Sciatic nerve (tissue), 2 donors: ENCODE data around the gene IL4I1. TPM values are rescaled to one million over a fixed set of nuclear protein-coding genes. Genes with fewer than 3 reads are reported as not detected.

ENCODE experiments used
- ATAC-seq: fragments of 200-7000 bp; cut with Tn5 transposase; one replicate; pipeline ENCODE4 v1.9.1; 2020; ENCODE audit warnings: mild to moderate bottlenecking, moderate library complexity
- DNase-seq: peaks from one replicate; pipeline ENCODE4 v3.0.0-alpha.2; 2020; ENCODE audit warnings: low spot score
- intact Hi-C: fragments of 100-400 bp; cut with DNase I; formaldehyde crosslinking; loops from one replicate; pipeline ENCODE4 v1.14.2; 2022
- total RNA-seq: library from RNA; stranded (reverse); fragmentation: NEBNext Ultra II Directional; extraction: Animal tissue kit (Norgen Biotek cat#: 25700); gene quantifications from one replicate; pipeline ENCODE4 v1.2.1, GENCODE V29; 2021
- donor health status: DM: no; HTN: no; CAD: no.
- donor health status: DM: no; HTN: no; CAD: no.

IL4I1 gene
- total RNA-seq, 1 donor from 2014 or later: 4.6 TPM

DNA sequence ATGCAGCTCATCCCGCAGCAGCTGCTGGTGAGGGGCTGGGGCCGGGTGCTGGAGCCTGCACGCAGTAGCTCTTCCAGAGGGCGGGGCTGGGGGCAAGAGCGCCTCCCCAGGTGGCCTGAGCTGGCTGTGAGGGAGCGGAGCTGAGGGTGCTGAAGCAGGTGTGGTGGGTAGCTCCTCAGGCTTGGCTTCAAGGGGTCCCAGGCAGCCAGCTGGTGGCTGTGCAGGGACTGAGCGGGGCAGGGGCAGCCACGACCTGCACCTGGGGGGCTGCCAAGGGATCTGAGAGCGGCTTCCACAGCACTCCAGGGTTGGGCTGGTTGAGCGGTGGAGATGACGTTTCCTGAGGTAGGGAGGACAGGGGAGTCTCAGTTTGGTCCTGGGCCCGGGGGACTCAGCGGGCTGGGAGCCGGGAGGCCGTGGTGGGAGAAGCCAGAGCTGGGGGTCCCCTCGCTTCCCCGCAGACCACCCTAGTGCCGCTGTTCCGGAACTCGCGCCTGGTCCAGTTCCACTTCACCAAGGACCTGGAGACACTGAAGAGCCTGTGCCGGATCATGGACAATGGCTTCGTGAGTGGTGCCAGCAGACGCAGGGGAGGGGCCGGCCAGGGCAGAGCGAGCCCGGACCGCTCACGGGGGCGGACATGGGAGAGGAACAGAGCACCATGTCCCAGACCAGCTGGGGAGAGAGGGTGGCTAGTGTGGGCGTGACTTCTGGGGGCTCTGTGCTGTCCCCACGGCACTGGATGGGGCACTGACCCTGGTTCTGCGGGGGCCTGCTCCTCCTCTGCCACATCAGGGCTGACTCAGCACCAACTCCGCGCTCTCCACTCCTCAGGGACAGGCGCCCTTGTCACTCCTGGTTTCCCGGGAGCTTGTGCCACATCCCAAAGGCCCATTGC is 38.4 kb downstream of the IL4I1 start:
- DNase-seq: peak; percentile 69
- intact Hi-C loops: loop anchor here (5.0 kb wide), 1 partner anchor 1584 kb away; no protein-coding TSS in a partner anchor

GRCh38 chr19:49857838-49858087 is 38.9 kb downstream of the IL4I1 start:
- DNase-seq (no peak), ATAC-seq (no peak)

More for the DNA sequence above, 38.4 kb downstream of the IL4I1 start:
- peak; percentile 5 for ATAC-seq

GRCh38 chr19:49857061-49857837 is 39.4 kb downstream of the IL4I1 start:
- DNase-seq: no peak
- no peak for ATAC-seq
- intact Hi-C loops: loop anchor here (5.0 kb wide), 1 partner anchor 1585 kb away; no protein-coding TSS in a partner anchor

More at GRCh38 chr19:49857838-49858087, 38.9 kb downstream of the IL4I1 start:
- intact Hi-C loops: loop anchor here (5.0 kb wide), 1 partner anchor 1585 kb away; no protein-coding TSS in a partner anchor

DNA sequence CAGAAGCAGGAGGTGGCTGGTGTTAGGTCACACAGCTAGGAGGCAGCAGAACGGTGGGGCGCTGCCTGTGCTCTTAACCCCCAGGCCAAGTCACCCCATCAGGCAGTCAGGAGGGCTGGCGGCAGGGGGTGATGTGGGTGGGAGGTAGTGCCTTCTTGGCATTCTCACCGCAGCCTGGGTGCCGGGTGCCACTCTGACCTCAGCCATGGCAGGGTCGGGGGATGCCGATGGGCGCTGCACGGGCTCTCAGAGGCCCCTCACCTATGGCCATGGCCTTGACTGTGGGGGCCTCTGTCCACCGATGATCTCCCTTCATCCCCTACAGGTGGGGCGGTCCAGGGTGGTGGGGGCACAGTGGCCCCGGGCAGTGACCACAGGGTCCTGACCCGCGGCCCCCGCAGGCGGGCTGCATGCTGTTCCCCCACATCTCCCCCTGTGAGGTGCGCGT is 40.1 kb downstream of the IL4I1 start:
- intact Hi-C loops: loop anchor here (5.0 kb wide), 1 partner anchor 1586 kb away; no protein-coding TSS in a partner anchor
- ATAC-seq (no peak), DNase-seq (peak; percentile 45)

- intact Hi-C loops: loop anchor here (5.0 kb wide), 1 partner anchor 1586 kb away; no protein-coding TSS in a partner anchor
- DNase-seq (peak; percentile 60), ATAC-seq (no peak)
These were observed 40.8 kb downstream of the IL4I1 start for GRCh38 chr19:49855676-49856573.

GRCh38 chr19:49855277-49855675 is 41.4 kb downstream of the IL4I1 start:
- ATAC-seq (no peak), DNase-seq (peak; percentile 55)
- intact Hi-C loops: loop anchor here (5.0 kb wide), 1 partner anchor 1587 kb away; no protein-coding TSS in a partner anchor

DNA sequence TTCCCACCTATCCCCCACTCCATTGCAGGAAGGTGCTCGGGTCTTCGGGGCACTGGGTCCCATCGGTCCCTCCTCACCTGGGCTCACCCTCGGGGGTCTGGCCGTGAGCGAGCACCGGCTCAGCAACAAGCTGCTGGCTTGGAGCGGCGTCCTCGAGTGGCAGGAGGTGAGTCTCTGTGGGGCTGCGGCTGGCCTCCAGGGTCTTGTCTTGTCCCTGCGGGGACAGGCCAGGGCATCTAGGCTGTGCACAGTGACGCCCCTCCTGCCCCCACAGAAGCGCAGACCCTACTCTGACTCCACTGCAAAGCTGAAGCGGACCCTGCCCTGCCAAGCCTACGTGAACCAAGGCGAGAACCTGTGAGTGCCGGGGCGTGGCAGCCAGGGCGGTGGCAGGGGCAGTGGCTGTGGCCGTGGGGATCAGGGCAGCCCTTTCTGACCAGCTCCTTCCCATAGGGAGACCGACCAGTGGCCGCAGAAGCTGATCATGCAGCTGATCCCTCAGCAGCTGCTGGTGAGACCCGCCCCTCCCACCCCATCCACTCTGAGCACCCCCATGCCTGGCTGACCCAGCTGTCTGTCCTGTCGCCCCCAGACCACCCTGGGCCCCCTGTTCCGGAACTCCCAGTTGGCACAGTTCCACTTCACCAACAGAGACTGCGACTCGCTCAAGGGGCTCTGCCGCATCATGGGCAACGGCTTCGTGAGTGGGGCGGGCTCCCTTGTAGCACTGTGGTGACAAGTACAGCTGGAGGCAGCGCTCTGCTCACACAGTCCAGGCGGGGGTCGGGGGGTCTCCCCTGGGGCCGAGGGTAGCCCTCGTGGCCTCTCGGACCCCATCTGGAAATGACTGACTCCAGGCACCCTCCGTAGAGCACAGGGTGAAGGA is 42.1 kb downstream of the IL4I1 start:
- intact Hi-C loops: loop anchor here (5.0 kb wide), 1 partner anchor 1588 kb away; no protein-coding TSS in a partner anchor
- DNase-seq (peak; percentile 64), ATAC-seq (no peak)

DNA sequence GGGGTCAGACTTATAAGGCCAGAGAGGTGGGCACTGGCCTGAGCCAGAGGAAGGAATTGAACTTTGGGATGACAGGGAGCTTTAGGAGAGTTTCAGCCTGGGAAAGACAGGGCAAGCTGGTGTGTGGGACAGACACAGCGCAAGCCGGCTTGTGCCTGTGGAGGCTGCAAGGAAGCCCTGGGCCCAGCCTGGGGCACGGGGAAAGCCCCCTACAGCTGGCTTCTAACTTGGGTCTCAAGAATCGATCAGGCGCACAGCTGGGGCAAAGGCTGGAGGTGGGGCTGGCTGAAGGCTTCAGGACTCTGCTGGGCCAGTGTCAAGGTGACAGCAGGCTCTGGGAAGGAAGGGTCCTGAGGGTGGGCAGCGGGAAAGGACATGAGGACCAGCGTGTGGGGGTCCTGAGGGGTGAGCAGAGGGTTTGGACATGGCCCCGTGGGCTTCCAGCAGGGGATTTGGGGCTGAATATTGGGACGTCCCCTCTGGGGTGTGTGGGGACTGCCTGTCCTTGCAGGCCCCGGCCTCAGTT is 42.8 kb downstream of the IL4I1 start:
- intact Hi-C loops: no loop called here
- no peak for DNase-seq
- no peak for ATAC-seq

DNA sequence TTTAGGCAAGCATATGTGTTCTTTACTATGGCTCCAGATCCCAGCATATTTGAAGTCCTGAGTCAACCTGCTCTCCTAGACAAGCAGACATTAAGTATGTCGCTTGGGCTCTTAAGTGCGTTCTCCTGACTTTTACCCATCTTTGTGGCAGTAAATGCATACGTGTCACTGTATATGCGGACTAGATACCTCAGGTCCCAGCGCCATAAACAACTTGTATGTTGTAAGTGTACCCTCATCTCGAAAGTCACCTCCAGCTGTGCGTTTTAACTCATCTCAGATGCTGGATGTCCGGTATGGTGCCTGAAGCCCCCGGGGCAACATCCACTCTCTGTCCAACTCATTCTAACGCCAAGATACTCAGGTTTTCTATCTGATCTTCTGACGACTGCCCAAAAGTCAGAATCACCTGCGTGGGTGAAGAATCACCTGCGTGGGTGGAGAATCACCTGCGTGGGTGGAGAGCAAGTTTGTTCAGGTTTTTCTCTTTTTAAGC is 44.0 kb downstream of the IL4I1 start:
- no peak for DNase-seq
- ATAC-seq: no peak
- intact Hi-C loops: no loop called here

DNA sequence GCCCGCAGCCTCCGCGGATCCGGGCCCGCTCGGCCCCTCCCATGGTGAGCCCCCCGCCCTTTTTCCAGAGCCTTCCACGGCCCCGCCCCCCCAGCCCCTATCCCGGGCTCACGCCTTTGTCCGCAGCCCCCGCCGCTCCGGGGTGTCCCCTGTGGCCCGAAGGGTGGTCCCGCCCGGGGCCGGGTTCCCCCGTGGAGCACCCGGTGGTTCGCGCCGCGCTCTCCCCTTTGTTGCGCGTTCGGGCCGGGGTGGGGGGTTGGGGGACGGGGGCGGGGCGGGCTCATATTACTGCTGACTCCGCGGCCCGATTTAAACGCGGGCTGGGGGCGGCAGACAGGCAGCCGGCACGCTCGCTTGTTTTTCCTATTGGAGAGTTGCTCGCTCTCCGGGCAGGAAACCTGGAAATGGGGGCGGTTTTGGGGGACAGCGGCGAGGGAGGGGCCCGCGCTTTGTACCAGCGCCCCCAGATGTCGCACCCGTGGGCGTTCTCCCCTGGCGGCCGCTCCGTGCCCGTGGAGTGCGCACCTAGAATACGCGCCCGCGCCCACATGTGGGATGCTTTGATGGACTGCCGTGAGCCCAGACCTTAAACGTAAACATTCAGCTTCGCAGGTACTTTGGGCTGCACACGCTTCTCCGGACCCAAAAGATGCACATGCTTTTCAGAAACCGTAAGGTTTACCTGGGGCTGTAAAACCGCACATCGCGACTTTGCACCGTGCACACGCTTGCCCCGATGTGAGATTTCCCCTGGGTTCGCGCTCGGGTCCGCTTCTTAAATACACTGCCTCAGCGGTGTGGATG is 45.0 kb downstream of the IL4I1 start:
- no peak for ATAC-seq
- intact Hi-C loops: no loop called here
- peak; percentile 77 for DNase-seq

DNA sequence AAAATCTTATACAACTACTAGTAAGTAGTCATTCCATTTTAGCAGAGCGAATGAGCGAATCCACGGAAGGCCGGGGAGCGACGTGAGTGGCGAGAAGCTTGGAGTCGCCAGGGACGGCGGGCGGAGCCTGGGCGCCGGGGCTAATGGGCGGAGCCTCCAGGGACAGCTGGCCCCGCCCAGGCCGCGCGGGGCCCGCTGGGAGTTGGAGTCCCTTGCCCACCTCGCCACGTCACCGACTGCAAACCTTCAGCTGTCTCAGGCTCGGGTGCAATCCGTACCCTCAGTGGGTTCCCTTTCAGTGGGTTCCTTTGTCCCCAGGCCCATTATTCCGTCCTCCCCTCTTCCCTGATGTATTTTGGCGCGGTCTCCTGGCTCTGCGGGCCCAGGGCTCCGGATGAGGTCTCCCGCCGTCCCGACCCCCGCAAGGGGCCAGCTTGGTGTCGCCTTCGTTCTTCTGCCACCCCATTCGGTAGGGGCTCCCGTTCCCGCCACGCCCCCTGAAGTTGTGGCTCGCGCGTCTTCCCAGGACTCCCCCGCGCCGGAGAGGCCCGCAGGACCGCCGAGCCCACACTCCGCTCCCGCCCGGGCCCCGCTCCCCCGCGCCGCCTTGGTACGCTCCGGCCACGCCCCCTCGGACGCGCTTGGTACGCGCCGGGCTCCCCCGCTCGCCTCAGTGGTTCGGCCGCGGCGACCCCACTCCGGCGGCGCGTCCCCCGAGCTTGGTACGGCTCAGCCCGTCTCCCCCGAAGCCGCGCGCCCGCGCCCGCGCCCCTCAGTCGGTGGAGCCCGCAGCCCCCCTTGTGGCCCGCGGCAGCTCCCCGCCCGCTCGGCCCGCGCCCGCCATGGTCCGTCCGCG is 46.0 kb downstream of the IL4I1 start, which contains the start of gene PTOV1:
PTOV1 (plus strand) TSS at position 673 of the 856 bp plus-strand sequence.
- intact Hi-C loops: no loop called here
- DNase-seq (peak; percentile 94), ATAC-seq (peak; percentile 97)

DNA sequence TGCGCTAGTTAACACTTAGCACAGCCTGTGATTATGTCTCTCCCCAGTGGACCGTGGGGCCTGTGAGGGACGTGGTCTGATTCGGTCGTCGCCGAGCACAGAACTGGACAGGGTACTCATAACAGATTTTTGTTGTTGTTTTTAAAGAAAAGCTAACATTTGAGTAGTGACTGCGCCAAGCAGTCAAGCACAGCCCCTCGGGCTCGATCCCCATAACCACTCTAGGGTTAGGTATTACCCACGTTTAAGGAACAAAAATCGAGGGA is 46.5 kb downstream of the IL4I1 start:
- no peak for DNase-seq
- ATAC-seq: peak; percentile 10
- intact Hi-C loops: no loop called here

- no peak for ATAC-seq
- DNase-seq: no peak
- intact Hi-C loops: no loop called here
These were observed 47.1 kb downstream of the IL4I1 start for GRCh38 chr19:49849433-49850220.

DNA sequence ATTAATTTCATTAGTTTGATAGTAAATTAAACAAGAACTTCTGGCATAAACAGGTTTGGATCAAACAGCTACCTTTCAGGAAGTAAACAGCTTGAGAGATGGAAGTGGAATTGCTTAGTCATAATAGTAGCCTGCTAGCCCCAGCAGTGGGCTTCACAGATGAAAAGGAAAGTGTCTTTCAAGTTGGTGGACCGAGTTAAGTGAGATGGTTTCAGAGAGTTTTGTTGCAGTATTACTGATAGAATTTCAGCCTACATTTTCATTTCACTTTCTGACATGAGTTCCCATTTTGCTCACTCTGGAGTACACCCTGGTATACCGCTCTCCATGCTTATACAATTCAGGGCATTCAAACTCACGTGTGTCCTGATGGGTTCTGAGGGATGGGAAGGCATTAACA is 47.7 kb downstream of the IL4I1 start:
- intact Hi-C loops: no loop called here
- no peak for ATAC-seq
- no peak for DNase-seq
